ENCODE measurements around the gene CALN1.

GRCh38 chr7:72055426-72055825 lies 356.7 kb downstream of the CALN1 start:
- TF ChIP-seq EZH2 (IDR thresholded peaks at IDR 0.05; ENCODE audit: borderline replicate concordance, insufficient read depth, low read length, poor library complexity, severe bottlenecking) (no peak), CTCF (IDR thresholded peaks at IDR 0.05; ENCODE audit: poor library complexity, severe bottlenecking) (no peak), EP300 (conservative IDR thresholded peaks at IDR 0.05; ENCODE audit: poor library complexity, severe bottlenecking) (no peak)

All from neural cell (in vitro differentiated cells).